Activated naive CD8-positive, alpha-beta T cell (primary cell): ENCODE data around the gene PSTPIP2.
A peak's percentile ranks its signal among the peaks of the same experiment; 100 is the strongest.
"Not testable (repeated sequence)": the region's sequence is repeated elsewhere in the genome, so short reads cannot be mapped to it uniquely, and the experiment has no call there.

ENCODE experiments used
- H3K27ac Mint-ChIP-seq: one replicate; pipeline ENCODE4 v1.8.0; 2021; ENCODE audit warnings: mixed read lengths
- H3K27me3 Mint-ChIP-seq: one replicate; pipeline ENCODE4 v1.8.0; 2021; ENCODE audit warnings: mixed read lengths
- H3K36me3 Mint-ChIP-seq: one replicate; pipeline ENCODE4 v1.8.0; 2021; ENCODE audit warnings: mixed read lengths
- H3K4me1 Mint-ChIP-seq: one replicate; pipeline ENCODE4 v1.8.0; 2021; ENCODE audit warnings: low read depth, mixed read lengths
- H3K4me3 Mint-ChIP-seq: one replicate; pipeline ENCODE4 v1.8.0; 2021; ENCODE audit warnings: mild to moderate bottlenecking, mixed read lengths
- H3K9me3 Mint-ChIP-seq: one replicate; pipeline ENCODE4 v1.8.0; 2021; ENCODE audit warnings: low read depth, mixed read lengths

The PSTPIP2 gene

DNA sequence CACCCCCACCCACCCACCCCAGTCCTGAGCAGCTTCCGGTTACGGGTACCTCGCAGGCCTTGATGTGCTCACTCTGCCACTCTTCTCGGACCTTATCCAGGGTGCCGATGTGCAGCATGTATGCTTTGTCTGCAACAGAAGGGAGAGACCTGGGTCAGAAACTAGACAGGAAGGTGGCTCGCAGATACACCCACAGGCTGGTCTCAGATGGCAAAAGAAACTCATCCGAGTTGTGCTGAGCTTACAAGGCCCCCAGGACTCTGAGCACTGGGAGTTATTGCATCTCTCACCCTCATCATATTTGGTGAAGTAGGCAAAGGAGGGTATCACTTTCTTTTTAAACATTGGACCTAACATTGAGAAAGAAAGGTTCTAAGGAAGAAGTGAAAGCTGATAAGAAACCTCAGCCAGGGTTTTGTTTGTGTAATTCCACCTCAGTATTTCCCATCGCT is 74.3 kb downstream of the PSTPIP2 start:
- H3K9me3 Mint-ChIP-seq: peaks cover 9% of the 10 kb centered on the region
- H3K27ac Mint-ChIP-seq: peak overlapping the region; percentile 70
- H3K36me3 Mint-ChIP-seq: peaks cover 19% of the 10 kb centered on the region
- H3K27me3 Mint-ChIP-seq: no peaks in the 10 kb centered on the region
- H3K4me3 Mint-ChIP-seq: peak overlapping the region; percentile 77
- peaks cover 50% of the 10 kb centered on the region for H3K4me1 Mint-ChIP-seq

DNA sequence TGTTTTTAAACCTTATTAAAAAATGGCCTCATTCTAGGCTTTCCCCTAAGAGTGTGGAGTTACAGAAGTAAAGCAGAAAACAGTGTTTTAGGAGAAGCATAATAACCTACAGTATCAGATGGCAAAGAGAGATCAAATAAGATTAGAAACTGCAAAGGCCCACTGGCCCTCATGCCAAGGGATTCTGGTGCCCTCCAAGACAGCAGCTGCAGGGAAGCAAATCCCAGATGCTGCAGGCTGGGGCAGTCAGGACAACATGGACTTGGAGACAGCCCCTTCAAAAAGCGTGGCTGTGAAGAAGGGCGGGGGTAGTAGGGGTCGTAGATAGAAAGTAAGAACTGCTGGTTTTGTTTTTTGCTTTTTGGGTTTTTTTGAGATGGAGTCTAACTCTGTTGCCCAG is 76.6 kb downstream of the PSTPIP2 start:
- no peaks in the 10 kb centered on the region for H3K9me3 Mint-ChIP-seq
- no peaks in the 10 kb centered on the region for H3K27me3 Mint-ChIP-seq
- no peak overlapping the region for H3K27ac Mint-ChIP-seq
- no peak overlapping the region for H3K4me3 Mint-ChIP-seq
- H3K36me3 Mint-ChIP-seq: peaks cover 11% of the 10 kb centered on the region
- peaks cover 37% of the 10 kb centered on the region for H3K4me1 Mint-ChIP-seq

DNA sequence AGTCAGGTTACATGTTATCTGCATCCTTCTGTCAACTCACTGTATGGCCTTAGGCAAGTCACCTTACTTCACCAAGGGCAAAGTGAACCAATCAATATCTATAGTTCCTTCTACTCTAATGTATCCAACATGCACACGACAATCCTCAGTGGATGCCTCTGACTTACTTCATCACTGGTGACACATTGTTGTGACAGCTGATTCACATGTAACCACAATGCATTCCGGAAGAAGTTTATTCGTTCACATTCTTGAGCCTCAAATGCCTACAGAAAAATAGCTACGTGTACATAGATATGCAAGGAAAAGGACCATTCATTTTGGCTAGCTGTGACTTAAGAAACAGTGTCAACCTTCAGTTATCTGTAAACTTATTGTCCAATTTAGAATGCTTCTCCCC is 78.6 kb downstream of the PSTPIP2 start:
- Mint-ChIP-seq H3K27ac (peak overlapping the region; percentile 1), H3K27me3 (no peaks in the 10 kb centered on the region), H3K36me3 (peaks cover 22% of the 10 kb centered on the region), H3K4me3 (no peak overlapping the region), H3K4me1 (peaks cover 21% of the 10 kb centered on the region), H3K9me3 (no peaks in the 10 kb centered on the region)

DNA sequence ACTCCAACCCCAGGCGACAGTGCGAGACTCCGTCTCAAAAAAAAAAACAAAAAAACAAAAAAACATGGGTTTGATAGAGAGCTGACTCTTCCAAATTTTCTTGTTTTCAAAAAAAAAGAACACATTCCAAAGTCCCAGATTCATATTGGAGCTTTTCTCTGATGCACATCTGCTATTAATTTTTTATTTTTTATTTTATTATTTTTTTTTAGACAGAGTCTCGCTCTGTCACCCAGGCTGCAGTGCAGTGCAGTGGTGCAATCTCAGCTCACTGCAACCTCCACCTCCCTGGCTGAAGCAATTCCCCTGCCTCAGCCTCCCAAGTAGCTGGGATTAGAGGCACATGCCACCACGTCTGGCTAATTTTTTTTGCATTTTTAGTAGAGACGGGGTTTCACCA is 79.5 kb downstream of the PSTPIP2 start:
- H3K4me3 Mint-ChIP-seq, H3K27ac Mint-ChIP-seq, H3K27me3 Mint-ChIP-seq, H3K9me3 Mint-ChIP-seq: not testable (repeated sequence)
- H3K4me1 Mint-ChIP-seq: peaks cover 12% of the 10 kb centered on the region
- peaks cover 27% of the 10 kb centered on the region for H3K36me3 Mint-ChIP-seq

DNA sequence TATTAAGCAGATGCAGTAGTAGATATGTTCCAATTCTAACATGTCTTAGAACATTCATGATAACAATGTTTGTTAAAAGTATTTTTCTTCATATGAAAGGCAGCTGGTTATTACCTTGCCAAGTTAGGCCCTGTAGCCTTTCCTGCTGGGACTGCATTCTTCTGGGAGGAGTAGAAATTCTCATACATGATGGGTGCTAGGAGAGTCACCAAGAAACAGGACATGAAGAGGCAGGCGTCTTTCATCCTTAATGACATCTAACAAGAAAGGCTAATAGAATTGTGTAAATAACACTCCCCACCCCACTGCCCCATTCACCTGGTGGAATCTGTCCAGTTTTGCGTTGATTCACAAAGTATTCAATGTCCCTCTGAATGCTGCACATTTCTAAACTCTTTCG is 80.3 kb downstream of the PSTPIP2 start:
- no peak overlapping the region for H3K4me3 Mint-ChIP-seq
- no peaks in the 10 kb centered on the region for H3K27me3 Mint-ChIP-seq
- H3K4me1 Mint-ChIP-seq: peaks cover 8% of the 10 kb centered on the region
- H3K36me3 Mint-ChIP-seq: peaks cover 30% of the 10 kb centered on the region
- no peak overlapping the region for H3K27ac Mint-ChIP-seq
- H3K9me3 Mint-ChIP-seq: no peaks in the 10 kb centered on the region

DNA sequence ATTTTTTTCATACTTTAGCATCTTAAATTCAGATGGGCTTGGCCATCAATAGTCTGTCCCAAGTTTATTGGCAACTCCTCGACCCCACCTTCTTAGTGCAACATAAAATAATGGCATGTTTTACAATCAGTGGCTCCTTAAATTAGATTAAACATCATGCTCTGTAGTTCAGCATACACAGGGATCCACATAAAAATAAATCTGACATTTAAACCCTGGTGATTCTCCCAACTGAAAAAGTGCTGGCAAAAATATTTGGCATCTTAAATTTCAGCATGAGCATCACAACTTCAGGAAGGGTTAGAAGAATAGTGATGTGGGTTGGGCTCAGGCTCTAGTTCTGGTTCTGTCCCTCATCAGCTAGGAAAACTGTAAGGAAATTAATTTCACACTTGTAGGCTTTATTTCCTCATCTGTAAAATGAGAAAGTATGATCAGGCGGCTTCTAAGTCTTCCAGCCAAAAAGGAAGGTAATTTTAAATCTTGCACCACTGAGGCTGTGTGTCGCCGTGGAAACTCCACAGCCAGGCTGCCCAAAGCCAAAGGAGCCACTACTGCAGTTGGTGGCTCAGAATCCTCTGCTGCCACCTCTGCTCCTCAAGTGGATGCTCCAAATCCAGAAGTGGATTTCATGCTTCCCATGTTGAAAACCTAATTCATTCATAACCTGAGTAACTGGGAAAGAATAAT is 87.4 kb downstream of the PSTPIP2 start:
- no peaks in the 10 kb centered on the region for H3K9me3 Mint-ChIP-seq
- no peaks in the 10 kb centered on the region for H3K4me1 Mint-ChIP-seq
- no peak overlapping the region for H3K27ac Mint-ChIP-seq
- peaks cover 18% of the 10 kb centered on the region for H3K36me3 Mint-ChIP-seq
- no peaks in the 10 kb centered on the region for H3K27me3 Mint-ChIP-seq
- H3K4me3 Mint-ChIP-seq: no peak overlapping the region

DNA sequence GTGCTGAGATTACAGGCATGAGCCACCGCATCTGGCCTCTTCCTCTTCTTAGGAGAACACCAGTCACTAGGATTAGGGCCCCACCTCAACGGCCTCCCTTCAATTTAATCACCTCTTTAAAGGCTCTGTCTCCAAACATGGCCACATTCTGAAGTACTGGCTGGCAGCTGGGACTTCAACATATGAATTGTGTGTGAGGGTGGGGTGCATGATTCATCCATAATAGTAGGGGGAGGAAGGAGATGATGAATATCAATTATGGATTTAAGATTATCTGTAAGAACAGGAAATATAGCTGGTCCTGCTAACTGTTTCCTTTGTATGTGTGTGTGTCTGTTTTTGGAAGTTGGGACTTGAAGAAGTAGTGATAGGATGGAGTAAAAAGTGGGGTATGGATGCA is 90.2 kb downstream of the PSTPIP2 start:
- H3K4me3 Mint-ChIP-seq: no peak overlapping the region
- no peak overlapping the region for H3K27ac Mint-ChIP-seq
- H3K4me1 Mint-ChIP-seq: no peaks in the 10 kb centered on the region
- no peaks in the 10 kb centered on the region for H3K27me3 Mint-ChIP-seq
- no peaks in the 10 kb centered on the region for H3K36me3 Mint-ChIP-seq
- H3K9me3 Mint-ChIP-seq: no peaks in the 10 kb centered on the region

DNA sequence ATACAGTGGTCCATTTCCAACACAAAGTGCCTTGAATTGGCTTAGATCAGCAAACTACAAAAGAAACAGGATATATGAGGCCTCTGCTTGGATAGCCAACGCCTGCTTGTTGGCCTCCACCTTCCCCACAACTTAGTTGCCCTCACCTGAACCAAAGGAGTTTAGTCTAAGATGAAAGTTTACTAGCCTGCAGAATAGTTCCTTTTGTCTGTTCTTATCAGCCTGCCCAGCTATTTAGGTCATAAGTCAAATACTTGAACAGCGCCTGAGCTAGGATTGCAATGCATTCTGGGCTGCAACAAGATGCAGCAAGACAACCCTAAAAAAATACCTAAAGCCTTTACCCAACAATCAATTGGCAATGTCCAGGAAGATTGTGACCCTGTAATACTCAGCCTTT is 91.8 kb downstream of the PSTPIP2 start:
- Mint-ChIP-seq H3K27me3 (no peaks in the 10 kb centered on the region), H3K9me3 (no peaks in the 10 kb centered on the region), H3K4me1 (no peaks in the 10 kb centered on the region), H3K36me3 (no peaks in the 10 kb centered on the region), H3K4me3 (no peak overlapping the region), H3K27ac (no peak overlapping the region)

DNA sequence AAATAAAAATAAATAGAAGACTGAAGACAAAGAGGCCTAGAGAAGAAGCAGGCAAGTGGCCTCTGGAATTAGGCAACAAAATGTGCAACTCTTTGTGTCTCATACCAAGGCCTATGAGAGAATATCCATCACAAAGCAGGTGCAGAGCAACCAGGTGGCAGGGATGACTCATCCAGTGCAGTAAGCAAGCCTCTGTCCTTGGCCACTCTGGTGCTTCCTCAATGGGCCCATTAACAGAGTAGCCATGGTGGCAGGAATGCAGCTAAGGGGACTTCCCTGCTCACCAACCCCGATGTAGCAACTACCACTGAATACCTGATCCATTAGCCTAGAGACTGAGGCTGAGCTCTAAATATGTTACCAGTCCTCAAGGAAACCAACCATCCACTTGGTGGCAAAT is 94.0 kb downstream of the PSTPIP2 start:
- no peak overlapping the region for H3K27ac Mint-ChIP-seq
- no peaks in the 10 kb centered on the region for H3K27me3 Mint-ChIP-seq
- H3K36me3 Mint-ChIP-seq: no peaks in the 10 kb centered on the region
- H3K9me3 Mint-ChIP-seq: no peaks in the 10 kb centered on the region
- no peak overlapping the region for H3K4me3 Mint-ChIP-seq
- peaks cover 9% of the 10 kb centered on the region for H3K4me1 Mint-ChIP-seq

DNA sequence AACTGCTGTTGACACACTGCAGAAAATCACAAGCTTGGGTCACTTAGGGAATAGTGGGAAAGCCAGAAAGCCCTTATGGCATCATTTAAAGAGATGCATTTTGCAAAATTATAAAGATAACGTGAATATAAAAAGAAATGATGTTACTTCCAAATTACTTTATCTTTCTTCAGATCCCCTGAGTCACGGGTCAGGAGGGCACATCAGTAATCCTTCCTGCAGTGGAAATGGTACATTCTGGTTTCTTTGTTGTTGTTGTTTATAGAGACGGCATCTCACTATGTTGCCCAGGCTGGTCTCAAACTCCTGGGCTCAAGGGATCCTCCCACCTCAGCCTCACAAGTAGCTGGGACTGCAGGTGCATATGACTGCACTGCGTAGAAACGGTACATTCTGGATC is 95.1 kb downstream of the PSTPIP2 start:
- Mint-ChIP-seq H3K27ac (no peak overlapping the region), H3K36me3 (no peaks in the 10 kb centered on the region), H3K27me3 (no peaks in the 10 kb centered on the region), H3K9me3 (no peaks in the 10 kb centered on the region), H3K4me1 (peaks cover 9% of the 10 kb centered on the region), H3K4me3 (no peak overlapping the region)

DNA sequence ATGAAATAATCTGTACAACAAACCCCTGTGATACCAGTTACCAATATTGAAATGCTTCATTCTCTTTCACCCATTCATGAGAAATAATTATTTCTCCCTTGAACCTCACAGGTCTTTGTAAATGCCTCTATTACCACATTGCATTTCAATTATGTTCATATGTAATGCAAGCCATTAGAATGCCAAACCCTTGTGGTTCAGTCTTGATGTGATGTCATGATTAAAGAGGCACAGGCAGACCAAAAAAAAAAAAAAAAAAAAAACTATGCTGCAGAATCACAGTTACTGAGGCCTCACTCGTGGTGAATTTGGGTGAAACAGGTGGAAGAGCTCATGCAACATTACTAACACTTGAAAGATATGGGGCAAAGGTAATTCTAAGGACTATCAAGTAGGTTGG is 95.5 kb downstream of the PSTPIP2 start:
- Mint-ChIP-seq H3K4me3 (no peak overlapping the region), H3K27ac (no peak overlapping the region), H3K27me3 (no peaks in the 10 kb centered on the region), H3K9me3 (no peaks in the 10 kb centered on the region), H3K36me3 (no peaks in the 10 kb centered on the region), H3K4me1 (peaks cover 9% of the 10 kb centered on the region)

DNA sequence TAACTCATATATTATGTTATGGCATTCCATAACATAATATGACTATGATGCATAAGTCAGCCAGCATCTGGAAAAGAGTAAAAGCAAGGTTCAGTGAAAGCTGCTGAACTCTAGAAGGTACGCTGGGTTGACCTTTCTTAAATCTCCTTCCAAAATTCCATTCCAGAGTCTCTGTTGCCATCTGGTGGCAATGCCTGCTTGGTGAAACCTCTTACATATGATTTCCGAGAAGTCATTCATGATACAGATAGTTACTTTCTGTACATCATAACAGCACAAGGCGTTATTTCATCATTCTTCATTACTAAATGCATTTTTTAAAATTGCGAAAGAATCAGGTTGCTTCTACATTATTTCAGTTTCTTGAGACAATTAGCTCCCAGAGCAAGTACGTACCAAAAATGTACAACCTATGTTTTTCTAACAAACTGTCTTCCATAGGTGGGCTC is 97.9 kb downstream of the PSTPIP2 start:
- H3K36me3 Mint-ChIP-seq: no peaks in the 10 kb centered on the region
- peak overlapping the region; percentile 88 for H3K27ac Mint-ChIP-seq
- peaks cover 9% of the 10 kb centered on the region for H3K4me1 Mint-ChIP-seq
- H3K9me3 Mint-ChIP-seq: no peaks in the 10 kb centered on the region
- H3K4me3 Mint-ChIP-seq: no peak overlapping the region
- no peaks in the 10 kb centered on the region for H3K27me3 Mint-ChIP-seq

DNA sequence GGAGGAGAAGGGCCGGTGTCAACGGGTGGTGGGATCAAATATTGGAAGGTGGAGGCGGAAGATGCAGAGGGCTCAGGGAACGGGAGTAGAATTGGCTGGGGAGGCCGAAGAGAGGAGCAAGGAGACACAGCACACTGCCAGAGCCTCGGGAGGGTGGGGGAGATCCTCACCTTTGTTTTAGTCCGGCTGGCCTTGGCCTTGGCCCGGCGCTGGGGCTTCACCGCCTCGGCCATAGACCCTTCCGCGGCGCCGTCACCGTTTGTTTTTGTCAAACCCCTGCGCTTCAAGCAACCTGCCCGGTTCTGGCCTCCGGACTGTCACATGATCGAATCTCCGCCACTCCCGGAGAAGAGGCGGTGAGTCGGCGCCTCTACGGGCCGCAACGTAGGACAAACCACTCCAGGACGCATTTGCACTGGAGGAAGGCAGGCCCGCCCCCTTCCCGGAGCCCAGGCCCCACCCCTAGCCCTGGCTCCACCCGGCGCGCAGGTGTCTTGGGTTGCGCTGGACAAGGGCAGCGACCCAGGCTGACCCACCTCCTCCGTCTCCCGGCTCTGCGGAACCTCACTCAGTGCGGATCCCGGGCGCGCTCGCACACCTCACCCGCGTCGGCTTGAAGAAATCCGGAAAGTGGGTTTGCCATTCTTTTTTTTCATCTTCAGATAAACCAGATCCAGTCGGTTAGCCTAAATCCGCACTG is 104.9 kb downstream of the PSTPIP2 start, which contains the start of gene EPG5:
Gene EPG5 (minus strand): TSS at position 323 of the 700 bp plus-strand sequence. CDS start 90 bp downstream, at position 233.
- peaks cover 39% of the 10 kb centered on the region for H3K4me1 Mint-ChIP-seq
- H3K36me3 Mint-ChIP-seq: peaks cover 10% of the 10 kb centered on the region
- no peaks in the 10 kb centered on the region for H3K27me3 Mint-ChIP-seq
- peak within 1 kb of the TSS; percentile 94 for H3K27ac Mint-ChIP-seq
- H3K4me3 Mint-ChIP-seq: peak within 1 kb of the TSS; percentile 98
- no peaks in the 10 kb centered on the region for H3K9me3 Mint-ChIP-seq

DNA sequence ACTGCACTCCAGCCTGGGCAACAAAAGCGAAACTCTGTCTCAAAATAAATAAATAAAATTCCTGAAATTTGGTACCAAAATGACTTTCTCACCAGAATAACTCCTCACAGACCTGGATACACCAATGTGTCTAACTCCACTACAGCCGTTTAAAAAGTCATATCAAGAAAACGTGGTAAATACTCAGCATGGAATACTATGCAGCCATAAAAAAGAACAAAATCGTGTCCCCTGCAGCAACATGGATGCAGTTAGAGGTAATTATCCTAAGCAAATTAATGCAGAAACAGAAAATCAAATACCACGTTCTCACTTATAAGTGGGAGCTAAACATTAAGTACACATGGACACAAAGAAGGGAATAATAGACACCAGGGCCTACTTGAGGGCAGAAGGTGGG is 107.1 kb downstream of the PSTPIP2 start:
- H3K27ac Mint-ChIP-seq, H3K9me3 Mint-ChIP-seq, H3K27me3 Mint-ChIP-seq: not testable (repeated sequence)
- Mint-ChIP-seq H3K4me1 (peaks cover 56% of the 10 kb centered on the region), H3K36me3 (peaks cover 12% of the 10 kb centered on the region), H3K4me3 (peak overlapping the region; percentile 72)

DNA sequence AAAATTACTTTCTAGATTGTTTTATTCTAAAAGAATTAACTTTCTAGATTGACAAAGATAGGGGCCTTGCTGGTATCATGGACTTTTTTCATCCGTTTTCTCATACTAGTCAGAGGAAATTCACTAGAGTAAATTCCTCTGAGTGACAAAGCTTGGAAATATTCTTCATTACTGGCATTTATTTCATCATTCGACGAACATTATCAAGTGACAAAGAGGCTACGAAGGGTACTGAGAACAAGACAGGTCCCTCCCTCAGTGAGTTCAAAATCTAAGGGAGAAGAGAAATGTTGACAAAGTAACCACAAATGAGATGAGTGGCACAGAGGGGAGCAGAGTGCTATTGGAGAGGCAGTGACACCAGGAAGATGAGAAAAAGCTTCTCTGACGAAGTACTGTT is 109.2 kb downstream of the PSTPIP2 start:
- peak overlapping the region; percentile 46 for H3K4me3 Mint-ChIP-seq
- H3K27me3 Mint-ChIP-seq: no peaks in the 10 kb centered on the region
- H3K4me1 Mint-ChIP-seq: peaks cover 65% of the 10 kb centered on the region
- H3K9me3 Mint-ChIP-seq: no peaks in the 10 kb centered on the region
- H3K36me3 Mint-ChIP-seq: peaks cover 12% of the 10 kb centered on the region
- peak overlapping the region; percentile 95 for H3K27ac Mint-ChIP-seq
